Measurements from ENCODE around the gene CCDC71.

DNA sequence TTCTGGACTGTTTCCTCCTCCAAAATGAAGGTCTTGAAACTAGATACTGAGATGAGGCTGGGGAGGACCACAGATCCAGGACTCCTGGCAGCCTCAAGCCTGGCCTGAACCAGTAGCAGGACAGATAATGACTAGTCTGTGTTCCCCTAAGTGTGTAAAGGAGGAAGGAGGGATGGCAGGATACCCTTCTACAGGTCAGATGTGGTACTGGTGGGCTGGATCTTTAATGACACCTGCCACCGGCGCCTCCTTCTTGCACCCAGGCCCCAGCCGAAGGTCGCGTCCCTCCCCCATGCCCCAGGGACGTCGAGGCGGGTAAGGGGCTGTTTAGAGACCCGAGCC lies 46.1 kb downstream of the CCDC71 start:
- TF ChIP-seq POLR2A (IDR thresholded peaks at IDR 0.05) (no peak), CTCF (IDR thresholded peaks at IDR 0.05) (no peak)
